HepG2 (cell line): ENCODE results near the gene RIPK3. TPM values are rescaled to one million over a fixed set of nuclear protein-coding genes. Genes with fewer than 3 reads are reported as not detected.

Experiments used
- CREBL2 ChIP-seq: sonication (generic); formaldehyde crosslinking; IDR thresholded peaks from 2 replicates; pipeline ENCODE4 v1.8.1; 2023; ENCODE audit warnings: missing genetic modification reagents, mild to moderate bottlenecking, borderline replicate concordance
- FOSL1 ChIP-seq: sonication (generic); formaldehyde crosslinking; IDR thresholded peaks from 2 replicates; pipeline ENCODE4 v1.9.0; 2021; ENCODE audit warnings: missing genetic modification reagents, borderline replicate concordance
- FOXC1 ChIP-seq: sonication (generic); formaldehyde crosslinking; IDR thresholded peaks from 2 replicates; pipeline ENCODE4 v1.8.0; 2022; ENCODE audit warnings: mild to moderate bottlenecking, missing genetic modification reagents, borderline replicate concordance
- GMEB1 ChIP-seq: sonication (generic); formaldehyde crosslinking; IDR thresholded peaks from 2 replicates; pipeline ENCODE4 v1.5.1; 2020; ENCODE audit warnings: missing genetic modification reagents, mild to moderate bottlenecking, borderline replicate concordance
- HIC2 ChIP-seq: sonication (generic); formaldehyde crosslinking; IDR thresholded peaks from 2 replicates; pipeline ENCODE4 v1.9.0; 2022; ENCODE audit warnings: low read depth, missing genetic modification reagents
- HOXA5 ChIP-seq: sonication (generic); formaldehyde crosslinking; IDR thresholded peaks from 2 replicates; pipeline ENCODE4 v1.4.0; 2020; ENCODE audit warnings: missing genetic modification reagents
- KDM4B ChIP-seq: sonication (generic); formaldehyde crosslinking; IDR thresholded peaks from 2 replicates; pipeline ENCODE4 v1.4.0; 2020; ENCODE audit warnings: missing genetic modification reagents
- NCOR1 ChIP-seq: fragments of 200-600 bp; sonication (generic); IDR thresholded peaks from 2 replicates; pipeline ENCODE4 v1.7.0; 2017; ENCODE audit warnings: antibody characterized with exemption, low read length, borderline replicate concordance
- NR0B2 ChIP-seq: sonication (generic); formaldehyde crosslinking; IDR thresholded peaks from 2 replicates; pipeline ENCODE4 v1.4.0; 2020; ENCODE audit warnings: mild to moderate bottlenecking, missing genetic modification reagents
- PRDM4 ChIP-seq: sonication (generic); formaldehyde crosslinking; IDR thresholded peaks from 2 replicates; pipeline ENCODE4 v1.9.0; 2021; ENCODE audit warnings: missing genetic modification reagents, borderline replicate concordance
- RFX5 ChIP-seq: IDR thresholded peaks from 2 replicates; pipeline ENCODE4 v1.6.1; 2011; ENCODE audit warnings: low read depth, low read length, improper control_type of control experiment
- SP5 ChIP-seq: IDR thresholded peaks from 2 replicates; pipeline ENCODE4 v1.6.1; 2016; ENCODE audit warnings: low read depth, borderline replicate concordance
- TBX3 ChIP-seq: fragments of 450-650 bp; IDR thresholded peaks from 2 replicates; pipeline ENCODE4 v1.6.1; 2017; ENCODE audit warnings: antibody characterized with exemption, mild to moderate bottlenecking, inconsistent platforms, borderline replicate concordance
- ZBTB44 ChIP-seq: sonication (generic); formaldehyde crosslinking; IDR thresholded peaks from 2 replicates; pipeline ENCODE4 v1.4.0; 2020; ENCODE audit warnings: missing genetic modification reagents
- ZFP36 ChIP-seq: fragments of 150-350 bp; IDR thresholded peaks from 2 replicates; pipeline ENCODE4 v1.6.1; 2018; ENCODE audit warnings: borderline replicate concordance, low read length, low read depth; ENCODE audit not compliant: partially characterized antibody
- ZKSCAN5 ChIP-seq: sonication (generic); formaldehyde crosslinking; IDR thresholded peaks from 2 replicates; pipeline ENCODE4 v1.5.1; 2020; ENCODE audit warnings: mild to moderate bottlenecking, missing genetic modification reagents
- ZNF232 ChIP-seq: sonication (generic); formaldehyde crosslinking; IDR thresholded peaks from 2 replicates; pipeline ENCODE4 v1.4.0; 2020; ENCODE audit warnings: missing genetic modification reagents, borderline replicate concordance
- ZNF296 ChIP-seq: sonication (generic); formaldehyde crosslinking; conservative IDR thresholded peaks from 2 replicates; pipeline ENCODE4 v1.5.0; 2020; ENCODE audit warnings: mild to moderate bottlenecking, missing genetic modification reagents
- ZNF317 ChIP-seq: sonication (generic); formaldehyde crosslinking; IDR thresholded peaks from 2 replicates; pipeline ENCODE4 v1.5.0; 2020; ENCODE audit warnings: mild to moderate bottlenecking, missing genetic modification reagents
- ZNF572 ChIP-seq: sonication (generic); formaldehyde crosslinking; IDR thresholded peaks from 2 replicates; pipeline ENCODE4 v1.5.1; 2020; ENCODE audit warnings: mild to moderate bottlenecking, missing genetic modification reagents
- polyA plus RNA-seq, 8 experiments: library from polyadenylated mRNA; depleted of rRNA in 3 of 8; stranded (reverse) in 7 of 8; unstranded in 1 of 8; fragments of >200 nt; fragmentation: Illumina TruSeq in 4 of 8; extraction: Trizol in 4 of 8; gene quantifications; 2 replicates each; pipeline versions ENCODE4 v1.2.1 to v1.2.3, GENCODE V29; 2011 to 2016; ENCODE audit warnings: low read depth in 4 of 8, missing spikeins in 1 of 8, mixed read lengths in 1 of 8; ENCODE audit not compliant: insufficient read depth in 1 of 8
- total RNA-seq, 5 experiments: library from RNA; depleted of rRNA; stranded (reverse); fragments of >200 nt; fragmentation: Illumina TruSeq; extraction: Trizol; gene quantifications; 2 replicates each; pipeline ENCODE4 v1.2.3, GENCODE V29; 2016; ENCODE audit warnings: low read depth in 1 of 5

The RIPK3 gene
- total and polyA plus RNA-seq, 2 of the 13 experiments (the other 11 are each of a cell fraction or from before 2014, with no cell fraction given) = not detected

- TF ChIP-seq CREBL2 (CRISPR knock-in tag) (0 out of 2 replicates have a peak, but pooled peaks have one; percentile 19), KDM4B (CRISPR knock-in tag) (no peak; the same call in 1 of the 2 replicates), FOXC1 (CRISPR knock-in tag) (peak; percentile 35; the same call in 1 of the 2 replicates), GMEB1 (CRISPR knock-in tag) (0 out of 2 replicates have a peak, but pooled peaks have one; percentile 15), ZNF232 (CRISPR knock-in tag) (no peak), RFX5 (no peak), ZKSCAN5 (CRISPR knock-in tag) (peak; percentile 86), HIC2 (CRISPR knock-in tag) (no peak), ZBTB44 (no peak), ZNF296 (CRISPR knock-in tag) (no peak), FOSL1 (CRISPR knock-in tag) (no peak), HOXA5 (0 out of 2 replicates have a peak, but pooled peaks have one; percentile 77), PRDM4 (0 out of 2 replicates have a peak, but pooled peaks have one; percentile 47), TBX3 (no peak), SP5 (CRISPR knock-in tag) (no peak), NCOR1 (no peak), NR0B2 (CRISPR knock-in tag) (no peak), ZNF317 (CRISPR knock-in tag) (no peak), ZNF572 (no peak), ZFP36 (no peak)
Observed at GRCh38 chr14:24297190-24297964, 42.4 kb downstream of the RIPK3 start (continued).
